GM12801 (cell line): ENCODE results near the gene EXOC3L4.

Experiments
- CTCF ChIP-seq: IDR thresholded peaks from one replicate; pipeline ENCODE4 v1.5.1; 2011; ENCODE audit warnings: control low read depth; ENCODE audit not compliant: insufficient read length; ENCODE audit errors: extremely low read depth

EXOC3L4 gene

DNA sequence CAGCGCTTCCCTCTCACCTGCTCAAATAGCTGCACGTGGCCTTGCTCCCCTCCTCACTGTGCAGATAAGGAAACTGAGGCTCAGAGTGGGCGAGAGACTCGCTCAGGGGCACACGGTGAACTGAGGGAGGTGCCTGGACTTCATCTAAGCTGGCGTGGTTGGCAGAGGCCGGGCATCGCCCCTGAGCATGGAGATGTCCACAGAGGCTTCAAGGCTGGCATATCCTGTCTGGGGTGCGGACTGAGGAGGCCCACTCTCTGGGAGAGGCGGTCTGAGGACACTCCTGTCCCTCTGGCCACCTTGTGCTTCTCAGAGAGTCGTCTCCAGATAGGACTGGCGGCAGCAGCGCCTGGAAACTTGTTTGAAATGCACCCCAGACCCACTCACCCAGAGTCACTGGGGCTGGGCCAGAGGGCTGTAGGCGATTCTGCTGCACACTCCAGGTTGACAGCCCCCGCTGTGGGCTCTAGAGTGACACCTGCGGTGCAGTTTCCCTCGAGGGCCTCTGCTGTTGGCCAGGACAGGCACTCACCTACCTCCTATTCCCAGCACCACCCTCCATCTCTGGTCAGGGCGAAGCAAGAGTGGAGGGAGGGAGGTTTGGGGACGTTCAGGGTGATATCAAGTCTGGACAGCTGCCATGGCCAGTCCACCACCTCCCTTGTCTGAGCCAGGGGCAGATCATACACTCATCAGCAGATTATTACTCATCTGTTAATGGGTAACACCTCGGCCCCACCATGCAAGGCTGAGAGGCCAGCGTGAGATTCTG is 21.7 kb upstream of the EXOC3L4 start:
- TF ChIP-seq CTCF: no peak

GRCh38 chr14:103073367-103073875 is 21.1 kb upstream of the EXOC3L4 start:
- no peak for TF ChIP-seq CTCF

DNA sequence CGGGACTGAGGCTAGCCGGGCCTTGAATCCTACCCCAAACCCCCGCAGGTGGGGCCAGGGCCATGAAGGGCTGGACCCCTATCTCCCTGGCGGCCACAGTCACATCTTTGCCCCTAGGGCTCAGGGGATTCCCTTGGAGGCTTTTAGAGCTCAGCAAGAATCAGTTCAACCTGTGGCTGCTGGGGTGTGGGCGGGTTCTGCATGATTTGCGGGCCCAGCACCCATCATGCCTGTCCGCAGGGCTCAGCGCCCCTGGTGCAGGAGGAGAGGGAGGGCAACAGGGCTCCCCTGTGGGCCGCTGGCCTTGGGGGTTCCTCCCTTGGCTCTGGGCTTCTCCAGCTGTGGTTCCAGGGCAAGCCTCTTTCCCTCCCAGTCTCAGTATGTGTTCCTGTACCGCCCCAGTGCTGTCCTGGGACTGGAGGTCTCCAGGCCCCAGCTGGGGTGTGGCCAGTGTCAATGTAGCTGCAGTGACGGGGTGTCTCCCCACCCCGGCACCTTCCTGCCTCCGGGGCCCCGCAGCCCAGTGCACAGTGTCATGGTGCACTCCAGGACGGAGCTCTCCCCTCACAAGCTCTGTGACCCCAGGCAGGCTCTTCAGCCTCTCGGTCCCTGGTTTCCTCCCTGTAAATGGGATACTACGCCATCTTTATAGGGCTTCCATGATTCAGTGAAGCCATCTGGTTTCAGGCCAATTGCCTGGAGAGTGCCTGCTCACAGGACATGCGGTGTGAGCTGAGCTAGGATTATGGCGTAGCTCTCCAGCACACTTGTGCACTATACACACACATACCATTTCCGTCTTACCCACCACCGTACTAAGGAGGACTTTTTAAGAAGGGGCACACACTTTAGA is 20.4 kb upstream of the EXOC3L4 start:
- no peak for TF ChIP-seq CTCF

DNA sequence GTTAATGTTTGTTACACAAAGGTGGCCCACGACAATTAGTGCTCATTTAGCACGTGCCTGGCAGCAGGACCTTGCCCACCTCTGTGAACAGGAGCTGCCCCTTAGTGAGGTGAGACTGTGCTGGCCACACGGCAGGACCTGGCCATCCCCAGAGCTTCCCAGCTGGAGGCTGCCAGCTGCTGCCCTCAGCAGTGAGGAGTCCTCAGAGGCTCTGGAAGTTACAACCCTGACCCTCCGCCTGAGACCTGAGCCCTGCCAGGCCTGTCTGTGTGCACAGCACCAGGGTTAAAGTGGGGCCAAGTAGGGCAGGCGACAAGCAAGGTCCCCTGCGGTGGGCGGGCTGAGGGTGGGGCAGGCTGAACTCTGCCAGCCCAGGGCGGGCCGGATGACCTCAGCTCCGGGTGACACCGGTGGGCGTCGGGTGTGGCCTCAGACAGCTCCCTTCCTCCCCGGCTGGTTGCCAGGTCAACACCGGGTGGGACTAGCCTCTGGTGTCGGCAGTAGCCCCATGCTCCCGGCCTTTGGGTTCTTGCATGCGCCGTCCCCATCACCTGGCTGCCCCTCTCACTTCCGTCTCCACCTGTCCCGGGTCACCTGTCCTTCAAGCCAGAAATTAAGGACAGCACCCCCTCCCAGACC is 19.7 kb upstream of the EXOC3L4 start:
- TF ChIP-seq CTCF: no peak

DNA sequence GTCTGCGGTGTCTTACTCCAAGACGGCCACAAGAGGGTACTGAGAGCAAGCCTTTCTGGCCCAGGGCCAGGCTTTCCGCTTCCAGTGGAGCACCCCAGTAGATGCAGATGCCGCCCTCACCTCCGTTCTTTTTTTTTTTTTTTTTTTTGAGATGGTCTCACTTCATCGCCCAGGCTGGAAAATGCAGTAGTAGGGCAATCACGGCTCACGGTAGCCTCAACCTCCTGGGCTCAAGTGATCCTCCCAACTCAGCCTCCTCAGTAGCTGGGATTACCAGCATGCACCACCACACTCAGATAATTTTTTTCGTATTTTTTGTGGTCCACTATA is 16.1 kb upstream of the EXOC3L4 start:
- peak; percentile 8 for TF ChIP-seq CTCF

- no peak for TF ChIP-seq CTCF
Observed at GRCh38 chr14:103078860-103079587, 15.5 kb upstream of the EXOC3L4 start.
